SU-DHL-6 (cell line): ENCODE results near the gene CWF19L2.
"Not testable (repeated sequence)": the region's sequence is repeated elsewhere in the genome, so short reads cannot be mapped to it uniquely, and the experiment has no call there.

Source experiments
- H2AFZ ChIP-seq: fragments of 200-600 bp; sonication (generic); 2 replicates; pipeline ENCODE4 v1.6.1; 2014; ENCODE audit warnings: low read depth, mild to moderate bottlenecking, moderate library complexity, mixed read lengths, antibody characterized with exemption, low read length; ENCODE audit not compliant: severe bottlenecking
- H3F3A ChIP-seq: fragments of 200-600 bp; shearing (Covaris generic); 2 replicates; pipeline ENCODE4 v1.6.0; 2016; ENCODE audit warnings: antibody characterized with exemption, mild to moderate bottlenecking; ENCODE audit not compliant: insufficient read depth
- H3K27ac ChIP-seq: fragments of 200-600 bp; sonication (generic); 2 replicates; pipeline ENCODE4 v1.5.1; 2016; ENCODE audit warnings: low read depth, mild to moderate bottlenecking, low read length, moderate library complexity, mixed read lengths
- H3K27me3 ChIP-seq: fragments of 200-600 bp; sonication (generic), shearing (Covaris generic); 2 replicates; pipeline ENCODE4 v1.6.0; 2014; ENCODE audit warnings: mild to moderate bottlenecking, low read length
- H3K36me3 ChIP-seq: fragments of 200-600 bp; sonication (generic); 2 replicates; pipeline ENCODE4 v1.6.1; 2014; ENCODE audit warnings: mild to moderate bottlenecking, low read length, mixed read lengths
- H3K4me2 ChIP-seq: fragments of 300-600, 200-600 bp; shearing (Covaris generic), sonication (generic); 2 replicates; pipeline ENCODE4 v1.6.0; 2014; ENCODE audit warnings: low read length, low read depth, mild to moderate bottlenecking; ENCODE audit not compliant: poor library complexity, severe bottlenecking
- H3K4me3 ChIP-seq: fragments of 200-600 bp; sonication (generic); 2 replicates; pipeline ENCODE4 v1.5.1; 2014; ENCODE audit warnings: antibody characterized with exemption, low read length, mild to moderate bottlenecking, mixed read lengths; ENCODE audit not compliant: insufficient read depth, poor library complexity, severe bottlenecking
- H3K79me2 ChIP-seq: fragments of 200-600 bp; sonication (generic); 2 replicates; pipeline ENCODE4 v1.6.1; 2014; ENCODE audit warnings: mild to moderate bottlenecking, low read length, moderate library complexity; ENCODE audit not compliant: insufficient read depth
- H3K9ac ChIP-seq: fragments of 200-600 bp; sonication (generic); 2 replicates; pipeline ENCODE4 v1.7.0; 2014; ENCODE audit warnings: mild to moderate bottlenecking, low read length
- H3K9me2 ChIP-seq: fragments of 200-600 bp; sonication (generic); replicated peaks from 2 replicates; pipeline ENCODE4 v1.6.1; 2014; ENCODE audit warnings: low read length; ENCODE audit not compliant: insufficient read depth
- H3K9me3 ChIP-seq: fragments of 200-600 bp; sonication (generic); 2 replicates; pipeline ENCODE4 v1.6.1; 2014; ENCODE audit warnings: low read length, mixed read lengths; ENCODE audit not compliant: insufficient read depth
- H4K20me1 ChIP-seq: fragments of 200-600 bp; sonication (generic); 2 replicates; pipeline ENCODE4 v1.6.1; 2014; ENCODE audit warnings: low read depth, mild to moderate bottlenecking, antibody characterized with exemption, low read length, moderate library complexity, mixed read lengths
- CTCF ChIP-seq: fragments of 200-600 bp; sonication (generic); IDR thresholded peaks from one replicate; pipeline ENCODE4 v1.5.1; 2017; ENCODE audit warnings: antibody characterized with exemption, mild to moderate bottlenecking, low read length, moderate library complexity; ENCODE audit not compliant: insufficient read depth, poor library complexity, severe bottlenecking
- EZH2phosphoT487 ChIP-seq: fragments of 200-600 bp; sonication (generic), shearing (Covaris generic); conservative IDR thresholded peaks from 2 replicates; pipeline ENCODE4 v1.6.1; 2018; ENCODE audit warnings: mild to moderate bottlenecking, antibody characterized with exemption, low read length, moderate library complexity, mixed read lengths

Gene CWF19L2

GRCh38 chr11:107468596-107468995 lies 11.0 kb upstream of the CWF19L2 start:
- H3K9ac ChIP-seq: no peak overlapping the region
- no peaks in the 10 kb centered on the region for H3K36me3 ChIP-seq
- H3K27me3 ChIP-seq: no peaks in the 10 kb centered on the region
- no peak overlapping the region for H3K4me2 ChIP-seq
- no peaks in the 10 kb centered on the region for H4K20me1 ChIP-seq
- H3F3A ChIP-seq: no peaks in the 10 kb centered on the region
- H3K79me2 ChIP-seq: no peaks in the 10 kb centered on the region
- no peak overlapping the region for H3K4me3 ChIP-seq
- no peaks in the 10 kb centered on the region for H3K9me2 ChIP-seq
- no peak for TF ChIP-seq EZH2phosphoT487
- TF ChIP-seq CTCF: no peak
- H2AFZ ChIP-seq: no peak overlapping the region
- no peak overlapping the region for H3K27ac ChIP-seq
- H3K9me3 ChIP-seq: no peaks in the 10 kb centered on the region

GRCh38 chr11:107467696-107468095 lies 10.1 kb upstream of the CWF19L2 start:
- Histone ChIP-seq H4K20me1 (no peaks in the 10 kb centered on the region), H3K4me2 (no peak overlapping the region), H3F3A (no peaks in the 10 kb centered on the region), H3K4me3 (no peak overlapping the region), H3K79me2 (no peaks in the 10 kb centered on the region), H3K9me2 (no peaks in the 10 kb centered on the region), H3K9ac (no peak overlapping the region), H2AFZ (no peak overlapping the region), H3K36me3 (no peaks in the 10 kb centered on the region), H3K9me3 (no peaks in the 10 kb centered on the region), H3K27ac (no peak overlapping the region), H3K27me3 (no peaks in the 10 kb centered on the region)
- TF ChIP-seq CTCF (no peak), EZH2phosphoT487 (no peak)

GRCh38 chr11:107466275-107466866 lies 8.7 kb upstream of the CWF19L2 start:
- H3K4me2 ChIP-seq, H3K9ac ChIP-seq, H3F3A ChIP-seq, H3K4me3 ChIP-seq, H3K27ac ChIP-seq, H2AFZ ChIP-seq, H3K79me2 ChIP-seq, H4K20me1 ChIP-seq, H3K9me2 ChIP-seq, H3K27me3 ChIP-seq, H3K36me3 ChIP-seq, H3K9me3 ChIP-seq: not testable (repeated sequence)

GRCh38 chr11:107457205-107457557 lies 444 bp downstream of the CWF19L2 start:
- Histone ChIP-seq H3K79me2 (peaks cover 22% of the 10 kb centered on the region), H3K4me2 (peak overlapping the region; percentile 97), H3K36me3 (peaks cover 11% of the 10 kb centered on the region; the same call in 1 of the 2 replicates), H3K27ac (peak overlapping the region; percentile 50), H3K27me3 (no peaks in the 10 kb centered on the region), H4K20me1 (no peaks in the 10 kb centered on the region), H3F3A (no peaks in the 10 kb centered on the region), H3K9ac (peak overlapping the region; percentile 72), H3K4me3 (peak overlapping the region; percentile 73), H2AFZ (peak overlapping the region; percentile 81), H3K9me3 (no peaks in the 10 kb centered on the region), H3K9me2 (no peaks in the 10 kb centered on the region)
- no peak for TF ChIP-seq EZH2phosphoT487
- TF ChIP-seq CTCF: no peak
